Left cardiac atrium (tissue), 4 donors: ENCODE data around the gene GALK1. TPM values are rescaled to one million over a fixed set of nuclear protein-coding genes. Genes with fewer than 3 reads are reported as not detected.
"Not testable (repeated sequence)": the region's sequence is repeated elsewhere in the genome, so short reads cannot be mapped to it uniquely, and the experiment has no call there.

Experiments
- ATAC-seq, 2 donors: fragments of 200-7000 bp; cut with Tn5 transposase; one replicate each; pipeline ENCODE4 v1.9.1; 2020; ENCODE audit warnings: mild to moderate bottlenecking in 2 of 2, moderate library complexity in 2 of 2
- DNase-seq: peaks from one replicate; pipeline ENCODE4 v3.0.0-alpha.2; 2020
- intact Hi-C, 2 donors: fragments of 100-400 bp; cut with DNase I; formaldehyde crosslinking; loops; one replicate each; pipeline versions ENCODE4 v1.14.1 to v1.15.1; 2022 to 2023
- total RNA-seq, 2 donors: library from RNA; stranded (reverse); fragmentation: NEBNext Ultra II Directional; extraction: Animal tissue kit (Norgen Biotek cat#: 25700); gene quantifications; one replicate each; pipeline ENCODE4 v1.2.1, GENCODE V29; 2021
- donor health status: DM: no; HTN: yes; CAD: no.
- donor health status: DM: no; HTN: yes; CAD: no; lungs with severe emphysema.
- donor health status: DM: yes; HTN: yes; CAD: no.
- donor health status: Dilated cardiomyopathy.

GALK1 gene
- total RNA-seq, 2 donors from 2014 or later = 22.0 to 22.9 TPM

DNA sequence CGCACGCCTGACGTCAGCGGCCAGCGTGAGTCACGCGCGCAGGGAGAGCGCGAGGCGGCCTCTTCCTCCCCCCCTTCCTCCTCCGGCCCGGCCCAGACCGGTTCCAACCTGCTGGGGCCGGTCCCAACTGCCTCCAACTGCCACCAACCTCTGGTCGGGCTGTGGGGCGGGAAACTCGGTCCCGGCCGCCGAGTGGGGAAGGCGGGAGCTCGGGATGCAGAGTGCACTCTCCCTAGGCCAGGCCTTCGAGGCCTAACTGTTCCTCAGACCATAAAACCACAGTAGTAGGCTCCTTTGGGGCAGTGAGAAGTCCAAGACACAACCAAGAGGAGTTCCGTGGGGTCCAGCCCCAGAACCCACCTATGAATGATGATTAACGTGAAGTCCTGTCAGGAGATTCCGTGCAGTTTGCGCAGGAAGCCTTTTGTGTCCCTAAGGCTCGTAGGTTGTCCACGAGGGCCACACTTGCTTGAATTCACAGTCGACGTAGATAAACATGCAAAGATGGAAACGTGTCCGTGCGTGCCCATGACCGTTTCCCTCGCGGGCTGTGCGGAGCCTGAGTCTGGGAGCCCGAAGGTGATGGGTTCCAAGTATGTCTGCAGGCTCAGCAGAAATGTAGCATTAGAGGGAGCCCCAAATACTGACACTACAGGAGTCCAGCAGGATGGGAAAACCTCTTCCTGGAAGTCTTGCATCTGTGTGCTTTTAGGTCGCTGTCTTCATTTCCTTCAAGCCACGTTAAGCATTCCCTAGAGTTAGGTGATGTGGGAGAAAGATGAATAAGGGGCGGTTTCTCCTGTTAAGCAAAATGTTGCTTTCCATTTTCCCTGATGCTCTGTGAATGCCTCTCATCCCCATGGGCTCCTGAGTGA is 20.3 kb upstream of the GALK1 start:
- intact Hi-C loops = loop anchor here in 1 of 2 donors (2.0 kb wide), 1 partner anchor 70 kb away; the partner anchor contains the start of gene WBP2
- ATAC-seq = peak; percentile 94
- peak; percentile 90 for DNase-seq

DNA sequence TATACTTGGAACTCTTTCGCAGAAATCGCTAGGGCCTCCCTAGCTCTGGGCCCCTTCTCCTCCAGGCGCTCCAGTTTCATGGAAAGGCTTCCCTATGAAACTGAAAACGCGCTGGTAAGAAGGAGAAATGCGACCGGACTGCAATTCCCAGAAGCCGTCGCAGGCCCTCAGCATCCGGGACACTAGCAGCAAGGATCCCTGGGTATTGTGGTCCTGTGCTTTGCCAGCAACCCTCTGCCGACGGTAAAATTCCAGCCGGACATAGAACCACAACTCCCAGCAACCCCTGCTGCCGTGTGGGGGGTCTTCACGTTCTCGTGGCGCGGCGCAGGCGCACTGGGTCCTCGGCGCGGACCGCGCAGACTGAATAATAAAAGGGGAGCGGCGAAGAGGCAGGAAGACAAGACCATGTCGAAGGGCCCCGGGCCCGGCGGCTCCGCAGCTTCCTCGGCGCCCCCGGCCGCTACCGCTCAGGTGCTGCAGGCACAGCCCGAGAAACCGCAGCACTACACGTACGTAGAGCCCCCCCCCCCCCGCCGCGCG is 19.6 kb upstream of the GALK1 start, which contains the start of gene UNK:
UNK (plus strand) TSS at position 334 of the 543 bp plus-strand sequence; CDS start at position 409, 75 bp downstream.
- intact Hi-C loops = loop anchor here in 1 of 2 donors (2.0 kb wide), 1 partner anchor 70 kb away; the partner anchor contains the start of gene WBP2
- ATAC-seq (peak; percentile 92 to 95), DNase-seq (peak; percentile 97)

DNA sequence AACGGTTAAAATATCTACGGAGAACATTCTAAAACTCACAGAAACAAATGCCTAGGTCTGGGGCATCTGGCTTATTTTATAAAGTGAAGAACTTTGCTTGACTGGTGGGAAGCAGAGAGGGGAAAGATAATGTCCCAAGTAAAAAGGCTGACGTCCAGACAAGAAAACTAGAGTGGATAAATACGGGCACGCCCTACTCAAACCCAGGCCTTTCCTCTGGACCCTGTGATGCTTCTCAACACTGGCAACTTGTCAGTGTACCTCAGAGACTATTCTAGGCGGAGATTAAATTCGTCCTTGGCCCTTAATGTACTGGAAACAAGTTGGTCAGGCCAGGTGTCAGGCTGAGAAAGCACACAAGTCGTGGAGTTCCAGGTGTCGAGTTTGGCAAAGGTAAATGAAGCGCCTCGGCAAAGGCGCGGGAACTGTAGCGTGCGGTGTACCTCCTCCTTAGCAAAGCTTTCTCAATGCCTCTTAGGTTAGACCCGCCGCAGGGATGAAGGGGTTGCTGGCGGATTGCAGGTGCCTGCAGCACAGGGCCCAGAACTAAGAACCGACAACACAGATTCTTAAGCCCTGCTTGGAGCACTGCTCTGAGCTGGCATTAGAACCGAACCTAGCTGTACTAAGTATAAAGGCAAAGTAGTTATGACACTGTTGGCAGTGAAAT is 18.9 kb upstream of the GALK1 start:
- intact Hi-C loops = loop anchor here in 1 of 2 donors (2.0 kb wide), 1 partner anchor 71 kb away; the partner anchor contains the start of gene WBP2
- ATAC-seq (peak; percentile 0), DNase-seq (peak; percentile 38)

DNA sequence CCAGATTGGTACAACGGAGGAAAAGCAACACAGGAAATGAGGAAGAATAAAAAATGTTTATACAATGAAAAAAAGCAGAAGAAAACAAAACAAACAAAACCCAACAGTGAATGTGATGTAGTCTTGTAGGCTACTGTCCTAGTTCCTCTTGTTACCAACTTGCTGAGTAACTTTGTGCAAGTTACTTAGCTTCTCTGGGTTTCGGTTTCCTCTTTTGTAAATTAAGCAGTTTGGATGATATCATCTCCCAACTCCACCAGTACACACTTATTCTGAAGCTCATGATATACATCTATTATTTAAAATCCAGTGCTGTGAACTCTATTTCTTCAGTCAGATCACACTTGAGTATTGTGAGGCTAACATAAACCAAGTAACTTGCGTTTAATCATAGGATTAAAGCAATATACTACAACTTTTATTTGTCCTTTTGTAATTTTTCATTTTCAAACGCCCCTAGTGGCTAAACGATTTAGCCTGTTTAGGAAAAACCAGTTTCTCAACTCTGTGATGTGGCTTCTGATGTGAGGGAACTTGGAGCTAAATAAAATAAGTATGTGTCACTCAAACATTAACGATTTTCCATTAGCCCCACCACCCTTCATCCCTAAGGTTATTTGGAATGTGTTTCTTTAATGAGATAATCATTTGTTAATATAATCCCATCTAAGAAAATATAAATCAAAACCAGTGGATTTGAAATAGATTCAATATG is 18.2 kb upstream of the GALK1 start:
- intact Hi-C loops = no loop called here
- no peak for ATAC-seq

DNA sequence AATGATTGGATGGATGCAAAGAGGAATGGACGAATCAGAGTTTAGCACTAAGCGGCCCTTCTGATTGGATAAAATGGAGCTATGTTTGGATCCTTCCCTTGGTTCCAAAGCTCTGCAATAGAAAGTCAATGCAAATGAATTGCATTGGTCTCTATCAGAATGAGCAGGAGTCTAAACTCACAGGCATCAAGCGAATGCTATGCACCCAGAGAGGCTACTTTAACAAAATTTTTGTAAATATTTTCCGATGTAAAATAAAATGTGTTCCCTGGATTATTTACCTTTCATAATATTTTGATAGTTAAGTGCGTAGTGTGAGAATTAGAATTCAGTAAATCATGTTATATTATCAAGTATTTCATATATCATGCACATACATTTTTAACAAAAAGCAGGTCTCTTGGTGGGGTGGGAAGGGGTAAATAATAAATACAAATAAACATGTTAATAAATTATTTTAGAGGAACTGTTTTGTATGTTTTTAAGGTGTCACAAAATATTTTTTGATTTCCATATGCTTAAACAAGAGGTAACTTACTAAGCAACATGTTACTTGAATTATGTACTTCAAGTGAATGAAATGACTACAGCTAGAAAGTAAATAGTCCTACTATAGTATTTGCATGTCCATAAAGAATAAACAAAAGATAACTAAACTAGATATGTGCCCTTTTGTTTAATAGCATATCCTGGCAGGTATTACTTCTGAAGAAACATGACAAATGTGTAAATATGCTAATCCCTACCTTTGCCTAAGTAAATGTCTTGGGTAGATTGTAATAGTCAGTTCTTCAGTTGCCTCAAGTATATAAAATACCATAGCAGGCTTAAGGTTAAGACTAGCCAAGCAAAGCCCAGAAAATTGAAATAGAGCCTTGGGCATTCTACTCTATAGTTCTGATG is 15.2 kb upstream of the GALK1 start:
- intact Hi-C loops = loop anchor here in 1 of 2 donors (10.0 kb wide), 1 partner anchor 65 kb away; the partner anchor contains the start of gene UNC13D
- ATAC-seq = no peak
- no peak for DNase-seq

More for the DNA sequence above, 18.2 kb upstream of the GALK1 start:
- DNase-seq = no peak

DNA sequence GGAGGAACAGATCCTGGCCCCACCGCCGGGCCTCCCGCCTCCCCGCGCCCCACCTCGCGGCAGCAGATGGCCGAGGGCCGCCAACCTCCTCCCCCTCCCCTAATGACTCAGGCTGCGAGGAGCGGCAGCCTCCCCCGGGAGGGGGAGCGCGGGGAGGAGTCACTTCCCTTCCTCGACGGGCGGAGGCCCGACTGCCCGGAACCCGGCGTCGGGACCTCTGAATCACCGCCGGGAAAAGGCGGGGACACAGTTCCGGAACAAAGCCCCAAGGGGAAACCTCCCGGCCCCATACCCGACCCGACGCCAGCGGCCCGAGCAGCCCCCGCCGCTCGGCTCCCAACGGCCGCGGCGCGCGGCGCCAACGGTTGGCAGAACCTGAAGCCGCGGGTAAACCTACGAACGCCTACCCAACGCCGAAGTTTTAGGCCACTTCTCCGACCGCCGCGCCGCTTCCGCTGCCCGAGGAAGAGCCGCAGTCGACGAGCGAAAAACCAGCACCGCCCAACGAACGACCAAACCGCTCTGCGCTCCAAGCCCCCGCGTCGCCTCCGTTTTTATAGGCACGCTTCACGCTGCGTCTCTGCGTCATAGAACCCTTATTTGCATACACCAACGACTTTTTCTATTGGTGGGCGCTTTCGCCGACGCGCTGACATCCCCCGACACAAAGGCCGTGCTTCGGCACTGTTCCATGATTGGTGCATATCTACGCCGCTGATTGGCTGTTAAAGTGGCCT is 14.4 kb upstream of the GALK1 start:
- peak; percentile 97 for DNase-seq
- ATAC-seq = peak; percentile 80 to 87
- intact Hi-C loops = loop anchor here in 1 of 2 donors (10.0 kb wide), 1 partner anchor 65 kb away; the partner anchor contains the start of gene UNC13D

DNA sequence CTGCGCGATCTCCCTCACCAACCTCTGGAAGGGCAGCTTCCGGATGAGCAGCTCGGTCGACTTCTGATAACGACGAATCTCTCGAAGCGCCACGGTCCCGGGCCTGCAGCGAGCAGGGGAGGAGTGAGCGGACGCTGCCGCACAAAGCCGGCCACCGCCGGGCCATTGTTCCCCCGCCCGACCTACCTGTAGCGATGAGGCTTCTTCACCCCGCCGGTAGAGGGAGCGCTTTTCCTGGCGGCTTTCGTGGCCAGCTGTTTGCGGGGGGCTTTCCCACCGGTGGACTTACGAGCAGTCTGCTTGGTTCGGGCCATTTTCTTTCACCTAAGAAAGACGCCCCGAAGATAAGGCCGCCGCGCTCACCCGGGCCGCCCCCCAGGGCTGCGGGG is 13.9 kb upstream of the GALK1 start:
- DNase-seq = peak; percentile 31
- intact Hi-C loops = loop anchor here in 1 of 2 donors (10.0 kb wide), 1 partner anchor 66 kb away; the partner anchor contains the start of gene UNC13D
- peak in 1 of 2 donors; percentile 2 for ATAC-seq

DNA sequence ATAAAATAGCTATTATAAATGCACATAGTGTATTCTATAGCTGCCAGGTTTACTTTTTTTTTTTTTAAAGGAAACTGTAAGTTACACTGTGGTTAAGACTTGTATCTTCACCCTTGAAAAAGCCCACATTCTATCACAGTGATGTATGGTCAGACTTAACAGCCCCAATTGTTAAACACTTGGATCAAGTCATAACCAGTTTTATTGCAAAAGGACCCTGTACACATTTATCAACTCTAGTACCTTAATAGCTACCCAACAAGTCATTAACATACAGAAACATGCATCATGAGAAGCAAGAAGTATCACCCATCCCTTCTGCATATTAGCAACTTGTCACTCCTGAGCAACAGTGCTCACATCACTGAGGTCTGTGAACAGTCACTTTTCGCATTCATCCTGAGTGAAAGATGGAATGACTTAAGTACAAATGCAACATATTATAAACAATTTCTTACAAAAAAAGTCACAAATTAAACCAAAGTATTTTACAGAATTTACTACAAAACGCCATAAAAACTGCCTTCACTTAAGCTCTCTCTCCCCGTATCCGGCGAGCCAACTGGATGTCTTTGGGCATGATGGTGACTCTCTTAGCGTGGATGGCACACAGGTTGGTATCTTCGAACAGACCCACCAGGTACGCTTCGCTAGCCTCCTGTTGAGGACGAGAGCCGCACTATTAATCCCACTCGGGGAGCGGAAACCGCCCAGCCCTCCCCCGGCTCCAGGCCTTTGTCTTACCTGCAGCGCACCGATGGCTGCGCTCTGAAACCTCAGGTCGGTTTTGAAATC is 13.3 kb upstream of the GALK1 start:
- ATAC-seq, DNase-seq: not testable (repeated sequence)
- intact Hi-C loops = loop anchor here in 1 of 2 donors (10.0 kb wide), 1 partner anchor 67 kb away; the partner anchor contains the start of gene UNC13D

DNA sequence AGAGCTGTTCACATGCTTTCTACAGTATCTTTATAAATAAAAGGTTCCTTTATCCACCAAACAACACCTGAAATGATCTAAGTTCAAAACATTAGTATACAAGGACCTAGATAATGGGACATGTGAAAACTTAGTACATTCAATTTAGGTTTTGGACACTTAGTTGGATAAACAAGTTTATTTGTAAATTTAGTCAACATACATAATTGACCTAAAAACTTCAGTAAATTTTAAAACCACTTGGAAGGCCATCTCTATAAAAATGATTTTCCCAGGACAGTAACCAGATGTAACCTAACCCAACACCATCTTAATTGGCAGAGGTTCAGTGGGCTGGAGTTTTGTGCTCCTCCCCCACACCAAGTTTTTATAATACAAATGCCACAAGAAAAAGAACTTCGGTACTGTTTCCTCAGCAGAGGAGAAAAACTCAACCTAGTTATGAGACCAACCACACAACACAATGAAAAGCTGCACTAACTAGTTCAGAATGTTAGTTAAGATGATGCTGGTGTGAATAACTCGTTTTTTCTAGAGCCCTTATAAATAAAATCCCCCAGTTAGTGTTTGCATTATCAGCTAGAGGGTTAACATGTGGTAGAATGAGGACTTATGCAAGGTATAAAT is 12.4 kb upstream of the GALK1 start:
- ATAC-seq (no peak), DNase-seq (no peak)
- intact Hi-C loops = loop anchor here in 1 of 2 donors (10.0 kb wide), 1 partner anchor 67 kb away; the partner anchor contains the start of gene UNC13D

DNA sequence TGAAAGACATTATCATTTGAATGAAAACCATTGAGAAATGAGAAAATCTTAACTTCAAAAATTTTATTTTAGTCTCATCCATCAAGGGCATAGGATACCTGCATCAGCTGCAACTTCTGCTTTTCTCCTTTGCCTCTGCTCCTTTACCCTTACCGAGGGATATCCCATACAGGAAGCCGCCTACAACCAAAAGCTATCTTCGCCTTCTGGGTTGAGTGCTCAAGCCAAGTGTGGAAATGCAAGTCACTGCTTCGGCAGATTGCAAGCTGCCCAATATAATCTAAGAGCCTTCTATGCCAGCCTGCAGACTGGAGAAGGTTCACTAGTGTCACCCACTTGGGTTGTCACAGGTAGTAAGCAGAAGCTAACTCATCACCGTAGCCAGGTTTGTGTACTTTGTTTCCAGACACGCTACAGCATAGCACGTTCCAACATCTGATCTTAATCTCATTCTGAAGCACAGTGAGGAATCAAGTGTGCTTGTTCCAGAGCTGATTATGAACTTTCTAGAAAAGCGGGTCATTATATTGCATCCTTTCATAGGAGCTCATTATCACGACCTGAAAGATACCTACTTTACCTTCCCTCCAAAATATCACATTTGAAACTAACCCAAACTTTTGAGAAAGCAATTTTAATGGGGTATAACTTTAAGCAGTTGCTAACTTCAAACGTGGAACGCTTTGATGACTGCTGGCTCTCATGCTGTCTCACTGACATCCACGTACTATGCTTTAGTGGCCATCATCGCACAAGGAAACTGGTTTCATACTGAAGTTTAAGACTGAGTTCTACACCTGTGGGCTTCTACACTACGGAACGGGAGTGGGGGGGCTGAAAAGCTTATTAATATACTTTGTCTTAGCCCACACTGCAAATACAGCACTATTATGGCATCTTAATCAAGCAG is 11.6 kb upstream of the GALK1 start:
- DNase-seq (no peak), ATAC-seq (no peak)
- intact Hi-C loops = loop anchor here in 1 of 2 donors (10.0 kb wide), 1 partner anchor 68 kb away; the partner anchor contains the start of gene UNC13D

DNA sequence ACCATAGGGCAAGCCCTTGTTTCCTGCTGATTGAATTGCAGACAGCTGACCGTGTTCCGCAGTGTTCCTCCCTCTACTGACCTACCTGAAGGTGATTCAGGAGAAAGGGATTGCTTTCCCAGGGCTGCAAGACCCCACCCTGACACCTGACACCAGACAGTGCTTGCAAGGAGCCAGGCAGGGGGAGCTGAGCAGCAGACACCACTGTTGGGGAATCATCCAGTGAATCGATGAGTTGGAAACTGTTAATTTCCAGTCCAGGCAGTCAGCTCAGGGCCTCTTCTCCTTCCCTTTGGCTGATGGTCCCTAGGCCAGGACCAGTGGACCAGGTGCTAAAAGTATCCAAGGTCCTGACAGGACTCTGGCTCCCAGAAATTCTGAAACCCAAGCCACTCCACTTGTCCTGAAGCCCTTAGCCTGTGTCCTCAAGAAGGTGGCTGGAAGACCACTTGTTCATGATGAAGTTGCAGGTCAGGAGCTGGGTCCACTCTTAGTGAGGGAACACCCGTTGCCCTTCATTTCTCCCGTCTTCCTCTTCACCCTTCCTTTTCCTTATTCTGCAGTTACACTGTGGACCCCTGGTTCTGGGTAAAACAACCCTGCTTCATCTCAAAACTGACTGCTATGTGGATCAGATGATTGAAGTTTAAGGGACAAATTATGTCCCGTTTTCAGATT is 10.1 kb upstream of the GALK1 start:
- intact Hi-C loops = loop anchor here in 1 of 2 donors (10.0 kb wide), 1 partner anchor 70 kb away; the partner anchor contains the start of gene UNC13D
- ATAC-seq (no peak), DNase-seq (no peak)

DNA sequence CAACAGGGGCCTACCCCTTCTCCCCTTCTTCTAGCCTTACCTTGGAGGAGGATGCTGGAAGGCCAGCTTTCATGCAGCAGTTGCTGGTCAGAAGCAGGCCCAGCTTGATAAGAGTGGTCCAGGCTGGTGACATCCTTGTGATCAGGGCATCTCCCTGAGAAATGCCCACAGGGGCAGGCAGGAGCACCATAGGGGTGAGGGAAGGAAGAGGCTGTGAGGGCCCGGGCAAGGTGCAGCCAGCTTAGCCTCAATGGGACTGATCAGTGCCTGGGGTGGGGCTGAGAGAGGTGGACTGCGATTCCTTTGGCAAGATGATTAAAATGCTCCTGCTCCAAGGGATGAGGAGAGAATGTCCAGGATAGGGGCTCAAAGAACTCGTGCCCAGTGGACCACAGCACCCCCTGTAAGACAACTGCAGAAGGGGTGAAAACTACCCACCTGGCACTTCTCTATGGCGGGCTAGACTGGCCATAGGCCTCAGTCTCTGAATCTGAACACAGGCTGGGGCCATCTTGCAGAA is 9.5 kb upstream of the GALK1 start:
- DNase-seq = no peak
- no peak for ATAC-seq
- intact Hi-C loops = loop anchor here in 1 of 2 donors (10.0 kb wide), 1 partner anchor 70 kb away; the partner anchor contains the start of gene UNC13D

DNA sequence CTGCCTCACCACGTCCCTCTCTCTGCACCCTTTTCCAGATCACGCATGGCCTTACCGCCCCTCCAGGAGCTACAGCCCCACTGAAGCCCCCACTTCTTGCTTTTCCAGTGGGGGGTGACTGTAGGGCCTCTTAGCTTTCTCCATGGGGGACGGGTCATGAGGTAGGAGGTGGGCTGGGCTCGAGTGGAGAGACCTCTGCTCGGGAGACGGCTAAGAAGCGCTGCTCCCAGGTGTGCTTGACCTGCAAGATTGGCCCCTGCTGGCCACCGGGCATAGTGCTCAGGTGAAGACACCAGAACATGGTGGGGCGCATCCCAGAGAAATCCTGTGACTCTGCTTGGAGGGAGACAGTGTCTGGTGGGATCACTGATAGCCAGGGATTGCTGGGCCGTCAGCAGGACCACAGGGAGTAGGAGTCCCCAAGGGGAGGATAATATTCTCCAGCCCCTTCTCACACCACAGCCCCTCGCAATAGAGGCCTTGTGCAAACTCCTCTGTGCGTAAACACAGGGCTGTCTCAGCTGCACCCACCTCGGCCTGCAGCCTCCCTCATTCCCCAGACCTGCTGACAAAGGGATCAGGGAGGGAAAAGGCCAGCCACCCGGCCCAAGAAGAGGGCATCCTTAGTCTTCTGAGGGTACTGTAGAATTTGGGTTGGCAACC is 8.9 kb upstream of the GALK1 start:
- no peak for ATAC-seq
- DNase-seq = no peak
- intact Hi-C loops = loop anchor here in 1 of 2 donors (10.0 kb wide), 1 partner anchor 71 kb away; the partner anchor contains the start of gene UNC13D
